Mesenteric fat pad (tissue), 1 donor: ENCODE data around the gene CEP70. TPM values are rescaled to one million over a fixed set of nuclear protein-coding genes. Genes with fewer than 3 reads are reported as not detected.
A peak's percentile ranks its signal among the peaks of the same experiment; 100 is the strongest.

ENCODE experiments used
- DNase-seq: peaks from one replicate; pipeline ENCODE4 v3.0.0-alpha.2; 2020; ENCODE audit warnings: low spot score
- total RNA-seq: library from RNA; stranded (reverse); fragmentation: NEBNext Ultra II Directional; extraction: Animal tissue kit (Norgen Biotek cat#: 25700); gene quantifications from one replicate; pipeline ENCODE4 v1.2.1, GENCODE V29; 2021
- donor health status: DM: yes; HTN: yes; CAD: no.

The CEP70 gene
- total RNA-seq, 1 donor from 2014 or later, result 14.2 TPM

DNA sequence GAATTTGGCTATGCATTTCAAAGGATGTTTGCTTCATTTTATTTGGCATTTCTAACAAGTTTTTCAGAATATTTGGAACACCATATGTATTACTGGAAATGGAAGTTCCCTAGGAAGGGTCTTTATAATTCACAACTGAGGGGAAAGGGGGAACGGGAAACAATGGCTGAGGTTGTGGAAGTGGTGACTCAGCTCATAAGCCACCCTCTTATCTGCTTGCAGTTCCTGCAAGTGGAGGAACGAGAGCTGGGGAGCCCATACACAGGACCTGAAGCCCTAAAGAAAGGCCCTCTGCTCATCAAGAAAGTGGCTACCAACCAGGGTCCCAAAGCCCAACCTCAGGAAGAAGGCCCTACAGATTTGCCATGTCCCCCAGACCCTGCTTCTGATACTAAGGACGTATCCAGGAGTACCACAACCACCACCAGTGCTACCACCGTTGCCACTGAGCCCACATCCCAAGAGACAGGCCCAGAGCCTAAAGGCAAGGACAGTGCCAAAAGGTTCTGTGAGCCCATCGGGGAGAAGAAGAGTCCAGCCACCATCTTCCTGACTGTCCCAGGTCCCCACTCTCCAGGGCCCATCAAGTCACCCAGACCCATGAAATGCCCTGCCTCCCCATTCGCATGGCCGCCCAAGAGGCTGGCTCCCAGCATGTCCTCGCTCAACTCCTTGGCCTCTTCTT, 121.8 kb downstream of the CEP70 start:
- peak; percentile 33 for DNase-seq

DNA sequence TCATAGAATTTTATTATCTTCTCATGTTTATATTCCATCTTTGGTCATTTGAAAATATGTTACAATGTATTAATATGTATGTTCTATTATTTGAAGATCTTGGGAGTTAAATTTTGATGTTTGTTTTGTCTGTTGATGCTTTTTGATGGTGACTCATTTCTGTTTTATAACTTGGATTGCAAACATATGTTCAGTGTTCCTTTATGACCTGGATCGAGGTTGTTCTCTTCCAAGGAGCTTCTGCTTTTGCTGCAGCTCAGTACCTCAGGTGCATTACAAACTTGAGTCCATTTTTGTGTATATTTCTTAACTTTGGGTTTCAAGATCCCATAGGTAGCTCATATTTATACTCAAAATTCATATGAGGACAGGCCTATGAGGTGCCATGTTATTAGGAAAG, 122.6 kb downstream of the CEP70 start:
- DNase-seq, result no peak

DNA sequence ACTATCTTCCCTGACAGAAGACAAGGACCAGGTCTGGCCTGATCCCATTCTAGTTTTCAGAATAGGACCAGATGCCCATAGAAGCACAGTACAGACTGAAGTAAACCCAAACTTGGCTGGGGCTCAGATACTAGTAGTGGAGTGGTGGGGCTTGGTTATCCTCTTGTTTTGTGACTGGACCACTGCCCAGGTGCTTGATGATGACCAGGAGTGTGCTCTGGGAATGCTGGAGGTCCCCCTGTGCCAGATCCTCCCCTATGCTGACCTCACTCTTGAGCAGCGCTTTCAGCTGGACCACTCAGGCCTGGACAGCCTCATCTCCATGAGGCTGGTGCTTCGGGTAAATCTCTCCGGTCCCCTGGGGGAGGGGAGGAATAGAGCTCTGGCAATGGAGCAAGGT, 123.4 kb downstream of the CEP70 start:
- peak; percentile 65 for DNase-seq

DNA sequence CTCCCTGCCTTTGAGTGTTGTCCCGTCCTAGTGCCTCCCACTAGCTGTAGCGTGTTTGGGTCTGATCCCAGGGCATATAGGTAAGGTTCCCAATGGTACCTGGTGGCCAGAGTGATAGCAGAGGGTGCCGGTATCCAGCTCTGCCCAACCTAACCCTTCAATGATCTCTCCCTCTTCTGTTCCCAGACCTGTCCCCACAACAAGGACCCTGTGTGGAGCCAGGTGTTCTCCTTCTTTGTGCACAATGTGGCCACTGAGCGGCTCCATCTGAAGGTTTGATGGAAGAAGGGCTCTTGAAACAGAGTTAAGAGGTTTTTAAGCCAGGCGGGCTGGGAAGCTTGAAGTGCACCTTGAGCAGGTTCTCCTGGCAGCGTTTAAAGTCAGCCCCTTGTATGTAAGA, 124.2 kb downstream of the CEP70 start:
- peak; percentile 37 for DNase-seq

DNA sequence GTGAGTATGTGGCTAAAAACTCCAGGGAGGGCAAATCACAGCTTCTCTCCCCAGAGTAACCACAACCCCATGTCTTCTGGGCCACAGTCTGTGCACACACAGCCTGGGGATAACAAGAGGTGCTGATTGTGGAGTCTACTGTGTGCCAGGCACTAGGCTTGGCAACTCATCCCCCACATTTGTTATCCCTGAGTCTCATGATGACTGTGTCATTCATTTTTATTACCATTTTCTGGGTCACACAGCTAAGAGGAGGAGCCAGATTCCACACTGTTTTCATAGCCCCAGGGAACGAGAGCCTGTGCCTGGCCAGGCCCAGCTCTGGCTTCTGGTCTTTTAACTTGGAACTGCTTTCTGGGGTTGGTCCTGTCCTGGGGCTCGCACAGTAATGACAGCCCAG, 125.2 kb downstream of the CEP70 start:
- peak; percentile 45 for DNase-seq

DNA sequence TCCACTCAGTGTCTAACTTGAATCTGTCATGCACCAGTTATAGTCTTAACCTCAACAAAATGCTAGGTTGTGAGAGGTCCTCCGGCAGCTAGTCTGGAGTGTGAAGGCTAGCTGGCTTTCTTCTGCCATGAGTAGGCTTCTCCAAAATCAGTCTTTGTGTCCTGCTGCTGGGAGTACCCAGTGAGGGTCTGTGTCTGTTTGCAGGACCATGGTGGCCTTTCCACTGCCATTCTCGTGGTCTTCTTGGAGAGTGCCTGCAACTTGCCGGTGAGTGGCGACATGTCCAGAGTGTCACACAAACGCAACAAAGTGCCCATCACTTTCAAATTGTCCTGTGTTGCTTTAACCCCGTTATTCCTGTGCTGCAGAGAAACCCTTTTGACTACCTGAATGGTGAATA, 125.6 kb downstream of the CEP70 start:
- DNase-seq, result peak; percentile 74

DNA sequence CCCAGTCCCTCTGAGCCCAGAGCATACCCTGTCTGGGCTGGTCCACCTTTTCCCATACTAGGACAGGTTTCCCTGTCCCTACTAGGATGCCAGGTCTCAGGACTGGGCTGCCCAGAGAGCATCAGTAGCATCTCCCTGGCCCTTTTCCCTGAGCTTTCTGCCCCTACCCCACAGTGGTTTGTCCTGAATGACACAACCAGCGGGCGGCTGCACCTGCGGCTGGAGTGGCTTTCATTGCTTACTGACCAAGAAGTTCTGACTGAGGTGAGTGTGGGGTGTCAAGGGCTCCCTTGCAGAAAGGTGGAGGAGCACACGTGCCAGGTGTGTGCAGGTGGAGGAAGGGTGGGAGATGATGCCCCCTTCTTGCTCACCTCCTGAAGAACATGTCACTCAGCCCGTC, 126.1 kb downstream of the CEP70 start:
- peak; percentile 35 for DNase-seq

DNA sequence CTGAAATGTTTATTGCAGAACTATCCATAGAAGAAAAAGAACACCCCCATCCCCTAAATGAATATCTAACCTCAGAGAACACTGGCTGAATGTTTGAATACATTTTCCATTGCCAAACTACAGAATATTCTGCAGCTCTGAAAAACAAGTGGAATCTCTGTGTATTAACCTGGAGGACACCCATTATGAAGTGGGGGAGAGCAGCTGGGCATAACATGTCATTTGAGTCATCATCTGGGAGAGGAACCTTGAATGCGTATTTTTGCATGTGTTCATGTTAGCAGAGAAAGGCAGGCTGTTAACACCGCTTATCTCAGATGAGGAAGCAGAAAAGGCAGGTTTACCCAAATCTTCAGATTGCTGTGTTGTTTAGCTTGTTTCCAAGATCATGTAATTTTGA, 128.1 kb downstream of the CEP70 start:
- no peak for DNase-seq

DNA sequence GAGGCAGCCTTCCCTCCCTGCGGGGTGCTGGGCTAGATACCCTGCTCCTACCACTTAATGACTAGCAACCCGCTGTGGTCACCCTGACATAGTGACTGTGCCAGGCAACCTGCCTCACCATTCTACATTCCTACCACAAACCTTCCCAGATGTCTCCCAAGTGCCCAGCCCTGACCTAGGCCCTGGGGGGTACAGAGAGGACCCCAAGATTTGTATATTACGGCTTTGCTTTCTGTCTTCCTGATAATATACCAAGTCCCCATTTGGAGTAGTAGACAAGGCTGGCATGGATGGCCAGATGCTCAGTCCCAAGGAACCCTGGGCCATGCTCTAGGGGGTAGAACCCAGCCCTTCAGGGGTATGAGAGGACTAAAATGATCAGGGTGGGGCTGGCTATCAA, 128.6 kb downstream of the CEP70 start:
- peak; percentile 83 for DNase-seq

DNA sequence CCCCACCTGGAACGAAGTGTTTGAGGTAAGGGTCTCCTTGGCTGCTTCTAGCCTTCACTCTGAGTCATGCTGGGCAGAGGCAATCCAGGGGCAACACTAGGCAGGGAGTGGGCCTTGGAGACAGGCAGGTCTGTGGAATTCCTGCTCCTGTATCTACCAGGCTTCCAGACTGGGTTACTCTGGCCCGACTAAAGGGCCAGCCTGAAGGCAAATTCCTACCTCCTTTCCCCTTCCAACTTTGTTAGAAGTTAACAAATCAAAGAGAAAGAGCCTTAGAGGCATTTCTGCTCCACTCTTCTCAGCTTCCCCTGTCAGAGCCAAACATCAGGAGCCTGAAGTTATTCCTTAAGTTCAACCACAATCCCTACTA, 129.6 kb downstream of the CEP70 start:
- no peak for DNase-seq

DNA sequence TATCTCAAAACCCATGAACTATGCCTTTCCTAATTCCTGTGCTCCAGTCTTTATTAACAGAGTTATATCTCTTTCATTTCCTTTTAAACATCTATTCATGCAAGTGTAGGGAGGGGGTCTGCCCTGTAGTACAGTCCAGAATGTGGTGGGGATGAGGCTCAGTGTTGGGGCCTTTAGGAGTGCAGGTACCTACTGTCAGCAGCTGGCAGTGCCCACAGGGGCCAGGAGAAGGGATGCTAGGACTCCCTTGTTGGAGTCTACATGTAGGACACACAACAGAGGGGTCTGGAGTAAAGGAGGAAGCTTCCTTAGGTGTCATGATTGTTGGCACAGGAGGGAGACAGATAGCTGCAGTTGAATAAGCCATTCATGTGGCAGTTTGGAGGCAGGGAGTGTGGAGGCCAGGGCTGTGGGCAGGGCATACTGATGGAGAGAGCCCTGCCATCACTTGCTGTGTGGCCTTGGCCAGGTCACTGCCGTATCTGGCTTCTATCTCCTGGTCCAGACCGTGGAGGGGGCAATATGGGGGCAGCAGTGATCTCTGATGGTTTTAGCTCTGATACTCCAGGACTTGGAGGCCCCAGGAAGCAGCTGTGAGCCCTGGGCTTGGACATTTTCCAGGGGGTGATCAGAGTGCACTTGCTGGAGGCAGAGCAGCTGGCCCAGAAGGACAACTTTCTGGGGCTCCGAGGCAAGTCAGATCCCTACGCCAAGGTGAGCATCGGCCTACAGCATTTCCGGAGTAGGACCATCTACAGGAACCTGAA, 130.2 kb downstream of the CEP70 start:
- DNase-seq, result peak; percentile 51

DNA sequence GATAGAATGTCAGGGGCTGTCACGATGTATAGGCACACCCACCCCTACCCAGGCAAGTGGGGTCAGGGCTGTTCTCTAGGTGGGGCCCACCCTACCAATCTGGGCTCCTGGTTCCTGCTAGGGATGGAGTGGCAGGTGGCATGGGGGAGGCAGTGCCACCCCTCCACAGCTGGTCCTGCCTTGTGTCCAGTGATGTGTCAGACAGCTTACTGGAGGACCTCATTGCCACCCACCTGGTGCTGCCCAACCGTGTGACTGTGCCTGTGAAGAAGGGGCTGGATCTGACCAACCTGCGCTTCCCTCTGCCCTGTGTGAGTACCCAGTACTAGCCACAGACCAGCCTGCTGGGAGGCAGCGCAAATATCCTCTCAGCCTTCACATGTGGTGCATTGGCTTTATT, 132.2 kb downstream of the CEP70 start:
- peak; percentile 55 for DNase-seq

DNA sequence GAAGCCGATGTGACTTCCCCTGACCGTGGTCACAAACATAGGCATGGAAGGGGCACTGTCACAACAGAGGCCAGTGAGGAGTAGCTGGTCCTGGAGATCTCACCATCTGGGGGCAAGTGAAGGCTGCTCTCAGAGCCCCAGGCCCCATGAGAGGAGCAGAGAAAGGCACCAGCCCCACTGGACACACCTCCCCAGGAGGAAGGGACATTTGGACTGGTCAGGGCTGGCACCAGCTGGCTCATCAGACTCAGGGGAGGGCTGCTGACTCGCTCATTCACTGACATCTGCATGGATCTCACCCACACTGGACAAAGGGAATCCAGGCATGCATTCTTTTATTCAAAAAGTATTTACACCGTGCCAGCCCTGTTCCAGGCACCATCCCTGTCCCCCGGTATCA, 132.8 kb downstream of the CEP70 start:
- peak; percentile 53 for DNase-seq

DNA sequence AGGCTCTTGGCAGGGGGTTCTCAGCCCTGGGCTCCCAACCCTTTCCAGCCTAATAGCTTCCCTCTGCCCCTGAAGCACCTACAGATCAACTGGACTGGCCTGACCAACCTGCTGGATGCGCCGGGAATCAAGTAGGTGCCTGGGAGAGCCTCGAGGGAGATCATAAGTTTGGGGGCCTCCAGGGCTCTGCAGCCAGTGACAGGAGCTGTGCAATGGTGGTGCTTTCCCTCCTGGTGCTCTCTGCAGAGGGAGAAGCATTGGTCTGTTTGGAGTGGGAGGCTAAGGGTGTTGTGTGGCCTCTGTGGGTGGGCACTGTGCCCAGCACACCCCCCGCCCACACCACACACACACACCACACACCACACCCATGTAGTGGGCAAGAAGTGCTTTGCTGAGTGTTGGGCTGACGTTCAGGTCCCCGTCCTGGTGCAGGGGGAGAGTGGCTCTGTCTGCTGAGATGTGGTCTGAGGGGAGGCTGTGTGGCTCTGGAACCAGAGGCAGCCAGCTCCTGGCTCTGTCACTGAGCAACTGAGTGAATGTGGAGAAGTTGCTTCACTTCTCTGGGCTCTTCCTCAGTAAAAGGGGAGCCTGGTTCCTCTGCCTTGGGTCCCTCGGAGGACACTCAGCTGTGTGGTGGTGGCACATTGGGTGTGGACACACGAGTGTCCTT, 133.4 kb downstream of the CEP70 start:
- DNase-seq, result peak; percentile 81

DNA sequence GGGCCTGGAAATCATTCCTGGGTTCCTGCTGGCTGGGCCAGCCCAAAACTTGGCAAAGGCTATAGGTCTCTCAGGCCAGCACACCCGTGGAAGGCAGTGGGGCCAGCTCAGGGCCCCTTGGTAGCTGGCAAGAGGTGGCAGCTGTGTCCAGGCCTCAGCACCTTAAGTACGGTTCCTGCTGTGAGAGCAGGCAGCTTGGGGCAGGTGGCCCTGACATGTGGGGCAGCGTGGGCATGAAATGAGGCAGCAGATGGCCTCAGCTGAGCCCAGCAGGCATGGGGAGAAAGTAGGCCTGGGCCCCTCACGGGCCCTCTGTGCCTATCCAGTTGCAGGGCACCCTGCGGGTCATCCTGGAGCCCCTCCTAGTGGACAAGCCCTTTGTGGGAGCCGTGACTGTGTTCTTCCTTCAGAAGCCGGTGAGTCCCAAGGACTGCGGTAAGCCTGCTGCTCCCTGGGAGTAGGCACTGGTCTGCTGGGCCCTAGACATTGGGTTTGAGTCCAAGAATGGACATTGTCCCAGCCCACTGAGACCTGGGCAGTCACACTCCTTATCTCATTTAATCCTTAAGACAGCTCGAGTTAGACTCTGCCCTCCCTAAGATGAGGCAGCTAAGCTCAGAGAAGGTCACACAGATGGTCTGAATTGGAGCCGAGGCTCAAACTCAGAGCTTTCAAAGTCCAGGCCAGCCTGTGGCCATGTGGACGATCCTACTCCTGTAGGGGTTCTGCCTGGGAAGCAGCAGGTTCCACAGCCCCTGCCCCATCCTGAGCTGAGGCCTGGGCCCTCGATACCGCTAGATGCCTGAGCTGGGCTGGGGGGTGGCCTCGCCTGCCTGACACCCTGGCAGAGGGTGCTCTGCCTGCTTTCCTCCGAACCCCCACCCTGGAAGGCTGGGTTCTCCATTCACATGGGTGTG, 134.2 kb downstream of the CEP70 start:
- DNase-seq, result peak; percentile 28

DNA sequence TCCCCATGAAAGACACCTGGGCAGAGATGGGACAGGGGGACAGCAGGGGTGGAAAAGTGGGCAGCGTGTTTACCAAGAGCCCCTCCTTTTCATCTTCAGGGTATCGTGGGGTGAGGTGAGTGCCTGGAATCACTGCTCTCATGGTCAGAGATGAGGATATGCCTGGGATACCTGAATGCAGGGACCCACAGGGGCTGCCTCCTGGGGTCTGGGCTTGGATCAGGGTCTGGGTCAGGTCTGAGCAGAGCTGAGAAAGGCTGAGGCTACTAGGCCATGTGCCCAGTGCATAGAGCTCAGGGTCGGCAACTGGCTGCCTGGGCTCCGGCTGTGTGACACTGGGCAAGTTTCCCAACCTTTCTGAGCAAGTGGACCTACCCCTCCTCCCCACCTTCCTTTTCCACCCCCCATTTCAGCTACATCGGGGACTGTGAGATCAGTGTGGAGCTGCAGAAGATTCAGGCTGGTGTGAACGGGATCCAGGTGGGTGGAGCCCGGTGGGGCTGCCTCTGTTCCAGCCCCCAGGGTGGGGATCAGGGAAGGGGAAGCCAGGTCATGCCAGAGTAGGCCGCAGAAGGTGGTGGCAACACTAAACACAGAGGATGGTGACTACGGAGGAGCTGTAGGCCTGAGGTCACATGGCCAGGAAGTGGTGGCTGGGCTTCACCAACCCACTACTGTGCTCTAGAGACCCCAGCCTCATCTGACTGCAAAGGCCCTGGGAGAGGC, 135.1 kb downstream of the CEP70 start:
- peak; percentile 87 for DNase-seq

DNA sequence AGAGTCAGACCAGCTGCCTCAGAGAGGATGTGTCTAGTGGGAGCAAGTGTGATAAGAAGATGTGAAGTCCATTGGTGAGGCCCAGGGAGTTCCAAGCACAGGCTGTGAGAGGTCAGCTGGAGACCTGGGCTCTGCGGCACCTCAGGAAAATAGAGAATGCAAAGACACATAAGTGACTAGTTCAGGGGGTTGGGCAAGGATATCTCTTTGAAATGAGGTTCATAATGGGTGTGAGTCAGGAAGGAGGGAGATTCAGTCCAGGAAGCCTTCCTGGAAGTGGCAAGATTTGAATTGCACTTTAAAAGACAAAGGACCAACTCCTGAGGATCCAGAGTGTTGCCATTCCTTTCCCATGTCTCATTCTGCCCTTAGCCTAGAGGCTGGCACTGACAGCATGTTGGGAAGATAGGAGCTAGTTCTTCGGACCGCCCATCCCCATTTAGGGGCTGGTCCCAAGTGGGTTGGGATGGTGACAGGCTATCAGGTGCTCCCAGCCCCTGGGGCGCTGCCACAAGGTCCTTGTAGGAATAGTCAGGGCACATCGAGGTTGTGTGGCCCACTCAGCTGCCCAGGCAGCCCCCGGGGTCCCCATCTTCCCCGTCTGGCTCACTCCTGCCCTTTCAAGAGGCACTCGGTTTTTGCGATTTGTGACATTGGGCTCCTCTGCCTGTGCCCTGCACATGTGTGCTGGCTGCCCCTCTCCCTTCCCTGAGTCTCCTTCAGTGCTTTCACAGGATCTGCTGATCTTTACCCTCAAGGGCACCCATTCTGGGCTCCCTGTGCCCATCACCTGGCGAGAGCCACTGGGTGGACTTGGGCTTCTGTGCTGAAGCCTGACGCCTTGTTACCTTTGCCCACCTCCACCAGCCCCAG, 136.0 kb downstream of the CEP70 start:
- peak; percentile 47 for DNase-seq

DNA sequence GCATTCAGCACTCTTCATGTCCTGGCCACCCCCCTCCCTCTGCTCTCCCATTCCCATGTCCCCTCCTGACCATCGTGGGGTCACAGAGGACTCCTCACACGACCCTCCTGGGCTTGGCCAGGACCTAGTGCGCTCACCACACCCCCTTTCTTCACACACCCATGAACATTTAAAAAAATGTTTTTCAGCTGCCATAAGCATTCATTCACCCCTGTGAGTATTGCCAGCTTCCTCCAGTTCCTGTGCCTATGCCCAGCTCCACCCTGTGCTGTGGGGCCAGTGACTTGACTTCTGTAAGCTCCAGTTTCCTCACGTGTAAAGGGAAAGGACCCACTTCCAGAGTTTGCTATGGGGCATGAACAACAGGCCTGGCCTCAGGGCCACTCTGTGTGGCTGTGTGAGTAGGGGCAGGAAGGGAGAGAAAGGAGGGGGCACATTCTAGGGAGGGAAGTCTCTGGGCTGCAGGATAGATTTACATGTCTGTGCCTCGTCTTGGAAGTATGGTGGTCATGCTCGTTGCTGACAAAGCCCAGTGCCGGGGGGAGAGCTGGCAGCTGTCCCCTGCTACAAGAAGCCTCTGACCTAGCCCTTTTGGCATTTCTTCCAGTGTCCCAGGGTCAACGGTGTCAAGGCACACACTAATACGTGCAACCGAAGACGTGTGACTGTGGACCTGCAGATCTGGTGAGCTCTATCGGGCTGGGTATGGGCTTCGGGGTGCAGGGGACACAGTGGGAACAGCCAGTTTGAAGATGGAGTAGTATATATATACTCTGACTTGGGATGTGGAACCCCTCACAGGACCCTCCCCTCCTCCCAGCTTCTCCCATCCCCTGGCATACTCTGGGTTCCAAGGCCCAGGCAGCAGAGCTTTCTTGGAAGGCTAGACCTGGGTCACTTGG, 136.8 kb downstream of the CEP70 start:
- DNase-seq, result peak; percentile 62
